Measurements from ENCODE around the gene SLC17A7. TPM values are rescaled to one million over a fixed set of nuclear protein-coding genes. Genes with fewer than 3 reads are reported as not detected.

SLC17A7 gene
- total RNA-seq, 1 donor from 2014 or later: not detected

DNA sequence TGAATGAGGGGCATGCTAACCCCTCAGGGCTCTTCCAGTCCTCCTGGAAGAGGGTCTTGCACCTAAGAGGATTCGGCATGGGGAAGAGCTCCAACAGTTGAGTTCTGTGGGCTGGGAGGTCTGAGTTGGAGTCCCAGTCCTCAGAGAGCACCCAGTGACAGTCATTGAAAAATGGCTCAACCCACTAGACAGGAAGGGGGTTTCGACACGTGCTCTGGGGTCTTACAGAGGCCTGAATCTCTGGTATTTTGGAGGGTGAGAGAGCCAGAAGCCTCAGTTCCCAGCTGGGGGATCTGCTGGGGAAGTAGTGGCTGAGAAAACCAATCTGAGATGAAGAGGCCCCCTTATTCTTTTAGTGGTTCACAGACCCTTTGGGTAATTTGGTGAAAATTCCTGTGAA lies 27.1 kb downstream of the SLC17A7 start:
- Histone ChIP-seq H3K27me3 (ENCODE audit: control insufficient read depth, insufficient read depth, low read length) (peaks cover 15% of the 10 kb centered on the region), H3K4me3 (ENCODE audit: low read depth, low read length) (no peak overlapping the region), H3K36me3 (ENCODE audit: control insufficient read depth, insufficient read depth, low read length) (no peaks in the 10 kb centered on the region)
- no peak for DNase-seq (ENCODE audit: low read depth)
- TF ChIP-seq, protein P1, sequence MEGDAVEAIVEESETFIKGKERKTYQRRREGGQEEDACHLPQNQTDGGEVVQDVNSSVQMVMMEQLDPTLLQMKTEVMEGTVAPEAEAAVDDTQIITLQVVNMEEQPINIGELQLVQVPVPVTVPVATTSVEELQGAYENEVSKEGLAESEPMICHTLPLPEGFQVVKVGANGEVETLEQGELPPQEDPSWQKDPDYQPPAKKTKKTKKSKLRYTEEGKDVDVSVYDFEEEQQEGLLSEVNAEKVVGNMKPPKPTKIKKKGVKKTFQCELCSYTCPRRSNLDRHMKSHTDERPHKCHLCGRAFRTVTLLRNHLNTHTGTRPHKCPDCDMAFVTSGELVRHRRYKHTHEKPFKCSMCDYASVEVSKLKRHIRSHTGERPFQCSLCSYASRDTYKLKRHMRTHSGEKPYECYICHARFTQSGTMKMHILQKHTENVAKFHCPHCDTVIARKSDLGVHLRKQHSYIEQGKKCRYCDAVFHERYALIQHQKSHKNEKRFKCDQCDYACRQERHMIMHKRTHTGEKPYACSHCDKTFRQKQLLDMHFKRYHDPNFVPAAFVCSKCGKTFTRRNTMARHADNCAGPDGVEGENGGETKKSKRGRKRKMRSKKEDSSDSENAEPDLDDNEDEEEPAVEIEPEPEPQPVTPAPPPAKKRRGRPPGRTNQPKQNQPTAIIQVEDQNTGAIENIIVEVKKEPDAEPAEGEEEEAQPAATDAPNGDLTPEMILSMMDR (IDR thresholded peaks at IDR 0.05; ENCODE audit: insufficient read depth, low read length, poor library complexity, severe bottlenecking): no peak

DNA sequence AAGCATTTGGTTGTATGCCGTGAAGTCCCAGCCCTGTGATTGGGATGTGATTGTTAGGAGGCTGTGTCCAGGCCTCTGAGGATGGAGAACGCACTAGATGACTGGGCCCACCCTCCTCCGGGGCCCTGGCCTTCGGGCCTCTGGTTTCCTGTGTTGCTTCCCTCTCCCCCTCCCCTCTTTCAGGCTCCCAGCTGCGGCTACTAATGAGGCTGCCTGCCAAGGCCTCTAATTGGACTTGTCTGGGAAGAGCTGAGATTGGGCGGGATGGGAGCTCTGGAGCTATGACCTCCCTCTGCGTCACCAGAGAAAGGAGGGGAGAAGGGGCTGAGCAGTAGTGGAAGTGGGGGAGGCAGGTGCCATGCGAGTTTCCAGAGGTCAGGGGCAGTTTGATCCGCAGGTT lies 28.0 kb downstream of the SLC17A7 start:
- Histone ChIP-seq H3K36me3 (ENCODE audit: control insufficient read depth, insufficient read depth, low read length) (no peaks in the 10 kb centered on the region), H3K4me3 (ENCODE audit: low read depth, low read length) (no peak overlapping the region), H3K27me3 (ENCODE audit: control insufficient read depth, insufficient read depth, low read length) (peaks cover 11% of the 10 kb centered on the region)
- TF ChIP-seq, protein P1 (IDR thresholded peaks at IDR 0.05; ENCODE audit: insufficient read depth, low read length, poor library complexity, severe bottlenecking): no peak
- no peak for DNase-seq (ENCODE audit: low read depth)

DNA sequence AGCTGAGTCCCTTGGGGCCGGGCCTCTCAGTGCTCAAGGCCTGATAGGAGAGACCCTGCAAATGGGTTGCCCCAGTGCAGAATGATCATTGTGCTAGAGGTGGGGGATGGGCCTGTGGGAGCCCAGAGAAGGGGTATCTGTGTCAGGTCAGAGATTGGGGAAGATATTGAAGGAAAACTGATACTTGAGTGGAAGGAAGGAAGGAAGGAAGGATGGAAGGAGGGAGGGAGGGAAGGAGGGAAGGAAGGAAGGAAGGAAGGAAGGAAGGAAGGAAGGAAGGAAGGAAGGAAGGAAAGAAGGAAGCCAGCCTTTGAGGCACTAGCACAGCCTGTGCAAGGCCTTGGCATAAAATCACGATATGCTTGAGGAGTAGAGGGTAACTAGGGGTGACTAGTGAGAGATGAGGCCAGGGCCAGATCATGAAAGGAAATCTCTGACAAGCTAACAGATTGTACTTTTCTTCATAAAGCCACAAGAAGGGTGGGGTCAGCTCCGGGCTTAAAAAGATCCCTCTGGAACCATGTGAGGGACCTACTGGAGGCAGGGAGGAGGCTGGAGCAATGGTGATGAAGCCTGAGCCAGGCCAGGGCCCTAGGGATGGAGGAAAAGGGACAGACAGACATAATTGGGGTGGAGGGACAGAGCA lies 29.5 kb downstream of the SLC17A7 start:
- DNase-seq (ENCODE audit: low read depth): no peak
- Histone ChIP-seq H3K27me3 (ENCODE audit: control insufficient read depth, insufficient read depth, low read length) (peaks cover 2% of the 10 kb centered on the region), H3K36me3 (ENCODE audit: control insufficient read depth, insufficient read depth, low read length) (no peaks in the 10 kb centered on the region), H3K4me3 (ENCODE audit: low read depth, low read length) (no peak overlapping the region)
- TF ChIP-seq, protein P1 (IDR thresholded peaks at IDR 0.05; ENCODE audit: insufficient read depth, low read length, poor library complexity, severe bottlenecking): no peak

DNA sequence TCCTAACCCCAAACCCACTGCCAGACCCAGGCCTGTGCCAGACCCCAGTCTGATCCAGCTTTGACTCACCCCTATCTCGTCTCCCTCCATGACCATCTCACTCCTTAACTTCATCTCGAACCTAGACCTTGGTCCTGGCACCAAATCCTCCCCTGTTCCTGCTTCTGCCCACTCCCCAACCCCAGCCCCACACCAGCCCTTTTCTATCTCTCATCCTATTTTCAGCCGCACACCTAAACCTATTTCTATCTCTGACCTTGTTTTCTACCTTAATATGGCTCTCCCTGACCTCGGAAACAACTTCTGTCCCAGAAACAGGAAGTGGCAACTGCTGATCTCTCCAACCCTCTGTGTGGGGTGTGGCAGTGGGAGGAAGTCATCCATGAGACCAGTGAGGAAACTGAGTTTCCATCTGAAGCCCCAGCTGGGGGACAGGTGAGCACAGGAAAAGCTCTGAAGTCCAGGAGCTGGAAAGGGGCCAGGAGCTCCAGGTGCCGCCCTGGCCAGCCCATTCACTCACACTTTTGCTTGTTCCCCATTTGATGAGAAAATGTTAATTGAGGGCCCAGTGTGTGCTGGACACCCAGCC lies 31.8 kb downstream of the SLC17A7 start:
- H3K4me3 ChIP-seq (ENCODE audit: low read depth, low read length): no peak overlapping the region
- no peak for DNase-seq (ENCODE audit: low read depth)
- no peaks in the 10 kb centered on the region for H3K27me3 ChIP-seq (ENCODE audit: control insufficient read depth, insufficient read depth, low read length)
- no peaks in the 10 kb centered on the region for H3K36me3 ChIP-seq (ENCODE audit: control insufficient read depth, insufficient read depth, low read length)
- TF ChIP-seq, protein P1 (IDR thresholded peaks at IDR 0.05; ENCODE audit: insufficient read depth, low read length, poor library complexity, severe bottlenecking): no peak

DNA sequence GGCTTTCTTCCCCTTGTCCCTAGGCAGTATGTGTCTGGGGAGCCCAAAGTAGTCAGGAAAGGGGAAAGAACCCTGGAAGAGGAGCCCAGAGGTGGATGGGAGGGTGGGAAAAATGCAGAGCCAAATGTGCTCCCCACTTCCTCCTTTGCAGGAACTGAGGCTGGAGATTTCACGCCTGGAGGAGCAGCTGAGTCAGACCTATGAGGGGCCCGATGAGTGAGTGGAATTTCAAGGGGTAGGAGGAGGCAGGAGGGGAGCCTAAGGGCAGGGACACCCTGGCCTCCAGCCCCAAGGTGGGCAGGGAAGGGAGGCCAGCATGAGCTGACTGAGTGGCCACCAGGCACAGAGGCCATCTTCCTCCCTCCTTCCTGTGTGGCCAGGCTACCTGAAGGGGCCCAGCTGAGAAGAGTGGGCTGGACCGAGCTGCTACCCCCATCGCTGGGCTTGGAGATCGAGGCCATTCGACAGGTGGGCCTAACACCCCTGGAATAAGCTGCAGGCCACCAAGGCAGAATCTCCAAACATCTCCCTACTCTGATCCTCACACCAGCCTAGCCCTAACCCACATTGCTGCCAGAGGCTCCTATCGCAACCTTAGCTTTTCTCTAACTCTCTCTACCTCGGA lies 32.4 kb downstream of the SLC17A7 start:
- Histone ChIP-seq H3K27me3 (ENCODE audit: control insufficient read depth, insufficient read depth, low read length) (no peaks in the 10 kb centered on the region), H3K36me3 (ENCODE audit: control insufficient read depth, insufficient read depth, low read length) (no peaks in the 10 kb centered on the region), H3K4me3 (ENCODE audit: low read depth, low read length) (no peak overlapping the region)
- TF ChIP-seq, protein P1 (IDR thresholded peaks at IDR 0.05; ENCODE audit: insufficient read depth, low read length, poor library complexity, severe bottlenecking): no peak
- DNase-seq (ENCODE audit: low read depth): peak; percentile 16

All from kidney epithelial cell (primary cell).